Measurements from ENCODE around the gene SMOC2.
"Not testable (repeated sequence)": the region's sequence is repeated elsewhere in the genome, so short reads cannot be mapped to it uniquely, and the experiment has no call there.

The SMOC2 gene

DNA sequence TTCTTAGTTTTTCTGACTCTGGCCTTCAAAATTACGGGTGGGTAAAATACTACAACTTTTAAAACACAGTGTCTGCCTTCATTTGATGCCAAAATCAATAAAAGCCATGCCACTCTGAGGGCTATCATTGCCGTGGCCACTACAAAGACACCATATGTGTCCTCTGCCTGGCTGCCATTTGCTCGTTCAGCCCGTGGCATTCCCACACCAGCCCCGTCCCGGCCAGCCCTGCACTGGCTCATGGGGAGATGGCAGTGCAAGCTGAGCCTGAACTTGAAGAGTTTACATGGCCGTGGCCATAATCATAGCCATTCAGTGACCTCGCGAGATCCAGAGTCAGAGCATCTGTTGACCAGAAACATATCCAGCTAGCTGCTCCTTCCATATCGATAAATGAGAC, 79.2 kb downstream of the SMOC2 start:
- no peak for DNase-seq

DNA sequence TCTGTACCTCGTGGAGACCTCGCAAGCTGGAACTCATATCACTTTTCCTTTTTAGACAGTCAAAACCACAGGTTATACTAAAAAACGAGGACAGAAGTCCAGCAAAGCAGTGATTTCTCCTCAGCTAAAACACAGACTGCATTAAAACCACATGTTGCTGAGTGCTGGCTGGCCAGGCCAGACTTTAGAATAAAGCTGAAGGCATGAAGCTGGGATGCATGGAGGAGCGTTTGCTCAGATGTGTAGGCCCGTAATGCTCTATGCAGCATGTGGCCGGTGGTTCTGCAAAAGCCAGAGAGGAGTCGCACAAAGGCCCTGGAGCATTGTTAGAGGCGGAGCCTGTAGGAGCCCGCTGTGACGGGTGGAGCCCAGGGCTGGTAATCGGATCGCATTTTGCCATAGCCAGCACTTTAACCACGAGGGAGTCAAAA, 83.6 kb downstream of the SMOC2 start:
- DNase-seq = no peak

DNA sequence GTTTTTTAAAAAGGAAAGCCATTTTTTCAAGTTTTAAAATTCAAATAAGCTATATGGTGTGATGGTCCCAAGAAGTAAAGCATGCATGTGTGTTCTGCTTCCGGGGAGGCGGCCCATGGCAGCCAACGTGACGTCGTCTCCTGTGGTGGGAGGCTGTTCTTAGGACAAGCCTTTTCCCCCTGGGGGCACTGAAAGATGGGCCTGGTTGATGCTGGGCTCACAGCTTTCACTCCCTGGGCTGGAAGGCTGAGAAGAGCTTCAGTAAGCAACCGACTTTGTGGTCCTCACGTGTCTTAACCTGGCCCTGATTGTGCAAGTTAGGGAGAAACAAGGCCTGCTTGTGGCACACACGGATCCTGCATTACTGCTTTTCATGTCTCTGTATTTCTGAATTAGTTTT, 84.1 kb downstream of the SMOC2 start:
- no peak for DNase-seq

DNA sequence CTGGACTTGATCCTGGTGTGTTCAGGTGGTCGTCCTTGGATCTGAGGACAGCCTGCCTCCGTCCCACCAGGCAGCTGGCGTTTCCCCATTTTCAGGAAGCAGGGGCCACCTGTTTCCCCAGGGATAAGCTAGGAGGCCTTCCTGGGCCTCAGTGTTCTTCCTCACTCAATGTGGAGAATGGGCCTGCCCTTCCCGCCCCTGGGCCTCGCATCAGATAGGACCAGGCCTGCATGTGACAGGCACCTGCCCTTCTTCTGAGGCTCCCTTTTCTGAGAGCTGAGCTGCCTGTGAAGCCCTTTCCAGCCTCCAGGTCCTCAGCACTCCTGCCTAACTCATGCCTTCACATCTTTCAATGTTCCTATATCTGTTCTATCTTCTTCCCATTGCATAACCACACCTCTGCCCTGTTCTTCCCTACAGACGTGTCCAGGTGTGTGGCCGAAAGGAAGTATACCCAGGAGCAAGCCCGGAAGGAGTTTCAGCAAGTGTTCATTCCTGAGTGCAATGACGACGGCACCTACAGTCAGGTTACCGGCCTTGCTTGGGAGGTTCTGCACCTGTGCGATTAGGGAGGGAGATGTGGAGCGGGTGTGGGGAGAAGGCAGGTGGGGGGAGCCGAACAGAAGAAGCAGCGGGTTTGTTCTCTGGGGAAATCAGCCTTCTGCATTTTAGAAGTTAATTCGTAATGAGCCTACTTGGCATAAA, 85.1 kb downstream of the SMOC2 start:
- no peak for DNase-seq

DNA sequence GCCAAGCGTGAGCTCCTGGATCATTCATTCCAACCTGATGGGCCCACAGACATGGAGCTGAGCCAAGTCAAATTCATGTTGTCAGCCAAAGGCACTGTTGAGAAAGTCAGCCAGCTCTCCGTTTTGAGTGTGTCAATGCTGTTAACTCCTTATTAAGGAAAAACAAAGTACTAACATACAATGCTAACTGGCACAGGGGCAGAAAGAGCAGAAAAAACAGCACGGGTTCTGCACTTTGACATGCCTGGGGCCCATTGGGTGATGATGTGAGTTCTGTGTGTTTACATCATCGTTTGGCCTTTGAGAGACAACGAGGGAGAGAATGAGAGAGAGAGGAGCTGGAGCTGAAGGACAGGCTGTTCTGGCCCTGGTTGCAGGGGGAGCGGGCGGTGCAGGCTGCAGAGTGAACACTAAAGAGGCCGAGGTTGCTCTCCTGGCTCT, 85.9 kb downstream of the SMOC2 start:
- DNase-seq = no peak

DNA sequence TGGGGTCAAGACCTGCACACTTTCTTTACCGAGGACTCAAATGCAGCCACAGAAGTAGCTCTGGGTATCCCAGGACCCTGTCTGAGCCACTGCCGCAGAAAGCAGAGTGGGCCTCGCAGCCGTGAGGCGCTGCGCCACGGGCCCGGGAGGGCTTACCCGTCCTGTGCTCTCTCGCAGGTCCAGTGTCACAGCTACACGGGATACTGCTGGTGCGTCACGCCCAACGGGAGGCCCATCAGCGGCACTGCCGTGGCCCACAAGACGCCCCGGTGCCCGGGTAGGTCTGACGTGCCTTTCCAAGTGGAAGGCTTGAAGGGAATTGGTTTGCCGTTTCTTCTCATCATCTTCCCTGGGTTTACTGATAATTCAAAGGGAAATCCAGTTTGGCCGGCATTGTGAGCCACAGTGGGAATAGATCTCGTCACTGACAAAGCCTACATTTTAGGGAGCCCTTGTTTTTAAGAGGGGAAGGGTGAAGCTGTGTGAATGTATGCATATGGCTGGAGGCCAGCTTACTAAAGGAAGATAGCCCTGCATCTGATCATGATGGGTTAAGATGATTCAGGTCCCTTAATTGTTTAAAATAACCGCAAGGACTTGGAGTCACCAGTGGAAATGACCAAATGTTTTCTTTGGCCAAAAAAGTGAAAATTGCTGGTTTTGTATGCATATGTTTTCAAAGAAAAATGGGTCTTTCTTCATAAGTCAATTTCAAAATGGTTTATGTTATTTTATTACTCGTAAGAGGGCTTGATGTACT, 86.6 kb downstream of the SMOC2 start:
- DNase-seq = no peak

DNA sequence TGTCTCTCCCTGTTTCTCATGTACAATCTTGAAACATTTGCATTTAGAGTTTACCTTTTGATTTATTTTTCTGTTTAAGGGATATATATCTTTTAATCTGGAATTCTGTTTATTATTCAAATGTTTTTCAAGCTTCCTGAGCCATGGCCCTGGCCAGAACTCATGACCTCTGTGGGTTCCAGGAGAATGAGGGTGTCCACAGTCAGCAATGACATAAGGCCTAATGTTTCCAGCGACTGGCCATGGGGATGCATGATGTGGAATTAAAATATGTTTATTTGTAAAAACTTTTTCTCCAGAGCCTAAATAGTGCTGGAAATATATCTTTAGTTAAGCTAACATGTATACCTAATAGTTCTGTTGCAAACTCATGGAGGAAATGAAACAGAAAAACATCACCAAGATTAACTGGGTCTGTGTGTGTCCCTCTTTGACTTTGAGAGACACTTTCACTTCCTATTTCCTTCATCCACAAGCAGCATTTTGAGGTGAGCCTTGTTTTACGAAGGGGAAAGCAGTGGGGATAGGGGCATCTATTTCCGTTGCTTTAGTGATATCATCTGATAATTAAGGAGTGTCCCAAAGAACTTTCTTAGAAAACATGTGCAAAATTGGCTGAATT, 87.6 kb downstream of the SMOC2 start:
- DNase-seq = no peak

DNA sequence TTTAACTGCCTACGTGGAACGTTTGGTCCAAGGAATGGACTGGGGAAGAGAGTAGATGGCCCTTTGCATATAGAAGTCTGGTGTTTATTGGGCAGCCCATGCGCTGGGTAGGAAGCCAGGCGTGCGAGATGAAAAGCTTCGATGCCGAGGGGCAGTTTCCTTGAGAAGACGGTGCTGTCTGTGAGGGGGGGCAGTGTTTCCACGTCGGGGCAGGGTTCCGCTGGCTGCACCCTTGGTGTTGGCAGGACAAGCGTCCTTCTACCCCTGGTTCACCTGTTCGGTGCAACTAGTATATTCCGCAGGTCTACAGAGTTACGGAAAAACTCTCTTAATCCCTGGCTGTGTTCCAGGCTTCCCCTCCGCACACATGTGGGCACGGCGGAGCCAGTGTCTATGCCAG, 88.2 kb downstream of the SMOC2 start:
- DNase-seq = no peak

DNA sequence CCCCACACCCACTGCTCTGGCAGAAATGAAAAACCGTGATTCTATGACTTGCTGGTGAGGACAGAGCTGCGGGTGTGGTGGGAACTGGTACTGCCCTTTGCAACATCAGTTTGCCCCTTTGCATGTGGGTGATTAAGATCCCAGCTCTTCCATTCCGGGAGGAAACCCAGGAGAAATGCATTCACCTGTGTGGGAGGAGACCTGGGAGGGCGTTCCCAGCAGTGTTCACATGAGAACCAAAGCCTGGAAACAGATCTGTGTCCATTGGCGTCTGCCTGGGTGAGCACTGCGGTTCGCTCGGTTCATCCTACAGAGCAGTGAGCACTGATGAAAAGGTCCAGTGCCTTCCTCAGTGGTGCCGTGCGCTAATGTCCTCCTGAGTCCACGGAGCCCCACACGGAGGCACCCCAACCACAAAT, 89.7 kb downstream of the SMOC2 start:
- DNase-seq = no peak

DNA sequence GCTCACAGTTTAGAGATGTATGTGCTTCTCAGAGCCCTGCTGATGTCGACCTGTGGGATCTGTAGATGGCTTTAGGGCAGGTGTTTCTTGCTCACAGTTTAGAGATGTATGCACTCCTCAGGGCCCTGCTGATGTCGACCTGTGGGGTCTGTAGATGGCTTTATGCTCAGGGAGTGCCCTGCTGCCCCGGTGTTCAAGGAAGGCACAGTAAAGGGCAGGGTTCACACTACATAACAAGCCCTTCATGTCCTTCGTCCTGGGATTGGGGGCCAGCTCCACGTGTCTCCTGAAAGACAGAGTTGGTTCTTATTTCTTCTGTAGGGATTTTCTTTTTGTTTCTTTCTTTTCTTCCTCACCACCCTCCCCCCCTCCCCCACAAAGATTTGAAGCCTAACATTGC, 91.1 kb downstream of the SMOC2 start:
- DNase-seq = no peak

DNA sequence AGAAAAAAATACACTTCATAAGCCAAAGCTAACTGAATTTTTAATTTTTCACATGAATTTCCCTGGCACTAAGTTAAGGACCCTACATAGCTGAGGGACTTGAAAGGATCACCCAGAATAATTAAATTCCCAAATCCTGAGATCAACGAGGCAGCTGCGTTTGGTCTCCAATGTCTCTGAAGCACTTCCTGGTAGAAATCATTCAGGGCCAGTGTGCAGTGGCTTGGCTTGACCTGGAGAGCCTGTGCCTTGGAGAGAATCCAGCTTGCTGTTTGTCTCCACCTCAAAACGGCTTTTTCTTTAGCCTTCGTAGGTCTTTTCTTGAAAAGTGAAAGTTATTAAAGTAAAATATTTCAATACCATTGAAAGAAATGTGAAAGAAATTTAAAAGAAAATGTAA, 92.4 kb downstream of the SMOC2 start:
- DNase-seq = no peak

DNA sequence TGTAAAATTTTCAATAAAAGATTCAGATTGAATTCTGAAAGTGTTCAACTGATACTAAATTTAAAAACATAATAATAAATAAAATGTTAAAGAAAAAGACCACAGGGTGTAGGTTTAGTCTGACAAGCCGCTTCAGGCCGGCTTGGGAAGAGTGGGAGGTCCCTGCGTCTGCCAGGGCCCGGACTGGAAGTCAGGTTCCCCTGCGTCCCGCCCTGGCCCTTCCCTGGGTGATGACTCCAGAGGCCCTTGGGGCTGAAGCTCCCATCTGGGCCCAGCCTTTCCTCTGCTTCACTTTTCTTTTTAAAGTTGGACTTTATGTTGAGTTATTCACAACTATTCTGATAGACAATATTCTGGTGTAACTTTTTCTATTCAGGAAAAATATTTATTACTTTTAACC, 93.3 kb downstream of the SMOC2 start:
- no peak for DNase-seq

DNA sequence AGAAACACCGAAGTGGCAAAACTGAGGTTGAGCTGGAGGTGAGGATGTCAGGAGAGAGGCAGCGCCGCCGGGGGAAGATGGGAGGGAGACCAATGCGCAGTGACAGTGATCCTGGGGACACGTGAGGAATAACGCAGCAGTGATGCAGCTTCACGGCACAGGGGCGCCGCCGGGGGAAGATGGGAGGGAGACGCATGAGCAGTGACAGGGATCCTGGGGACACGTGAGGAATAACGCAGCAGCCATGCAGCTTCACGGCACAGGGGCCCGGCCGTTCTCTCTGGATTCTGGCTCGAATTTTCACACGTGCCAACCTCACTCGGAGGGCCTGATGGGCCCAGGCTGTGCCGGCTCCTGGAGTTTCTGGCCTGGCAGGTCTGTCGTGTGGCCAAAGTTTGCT, 94.7 kb downstream of the SMOC2 start:
- no peak for DNase-seq

DNA sequence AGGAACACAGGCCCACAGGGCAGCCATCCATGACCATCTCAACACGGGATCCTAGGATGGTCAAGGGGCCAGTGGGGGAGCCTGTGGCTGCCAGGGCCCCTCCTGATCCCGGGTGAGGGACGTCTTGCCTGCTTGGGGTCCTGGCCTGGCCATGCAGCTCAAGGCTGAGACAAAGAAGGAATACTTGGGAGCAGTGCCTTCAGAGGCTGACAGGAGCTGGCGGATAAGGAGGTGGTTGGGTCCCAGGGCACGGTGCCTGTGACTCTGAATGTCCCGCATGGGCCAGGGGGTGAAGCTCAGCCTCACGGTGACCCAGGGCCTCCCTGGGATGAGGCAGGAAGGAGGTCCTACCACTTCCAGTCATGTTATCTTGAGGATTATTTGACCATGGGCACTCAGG, 95.2 kb downstream of the SMOC2 start:
- no peak for DNase-seq

DNA sequence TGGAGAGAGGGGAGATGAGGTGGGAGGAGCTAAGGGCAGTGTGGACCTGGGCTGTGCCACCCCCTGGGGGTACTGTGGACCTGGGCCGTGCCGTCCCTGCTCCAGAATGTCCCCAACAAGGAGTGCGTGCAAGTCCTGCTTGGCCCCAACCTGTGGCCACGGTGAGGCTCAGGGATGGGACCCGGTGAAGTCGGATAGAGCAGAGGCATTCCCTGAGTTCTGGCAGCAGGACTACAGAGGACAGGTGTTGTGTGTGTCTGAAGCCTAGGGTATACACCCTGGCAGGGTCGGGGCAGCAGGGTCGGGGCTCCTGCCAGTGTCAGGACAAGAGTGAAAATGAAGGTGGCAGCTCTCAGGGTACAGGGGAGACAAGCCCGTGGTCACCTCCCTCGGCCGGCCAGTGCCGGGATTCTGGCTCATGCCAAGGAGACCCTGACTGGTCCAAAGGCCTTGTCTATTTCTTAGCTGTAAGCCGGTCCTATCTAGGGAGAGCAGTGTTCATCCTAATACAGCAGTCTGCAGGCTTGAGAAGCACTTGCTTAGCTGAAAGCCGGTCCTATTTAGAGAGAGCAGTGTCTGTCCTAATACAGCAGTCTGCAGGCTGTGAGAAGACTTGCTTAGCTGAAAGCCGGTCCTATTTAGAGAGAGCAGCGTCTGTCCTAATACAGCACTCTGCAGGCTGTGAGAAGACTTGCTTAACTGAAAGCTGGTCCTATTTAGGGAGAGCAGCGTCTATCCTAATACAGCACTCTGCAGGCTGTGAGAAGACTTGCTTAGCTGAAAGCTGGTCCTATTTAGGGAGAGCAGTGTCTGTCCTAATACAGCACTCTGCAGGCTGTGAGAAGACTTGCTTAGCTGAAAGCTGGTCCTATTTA, 95.9 kb downstream of the SMOC2 start:
- no peak for DNase-seq

DNA sequence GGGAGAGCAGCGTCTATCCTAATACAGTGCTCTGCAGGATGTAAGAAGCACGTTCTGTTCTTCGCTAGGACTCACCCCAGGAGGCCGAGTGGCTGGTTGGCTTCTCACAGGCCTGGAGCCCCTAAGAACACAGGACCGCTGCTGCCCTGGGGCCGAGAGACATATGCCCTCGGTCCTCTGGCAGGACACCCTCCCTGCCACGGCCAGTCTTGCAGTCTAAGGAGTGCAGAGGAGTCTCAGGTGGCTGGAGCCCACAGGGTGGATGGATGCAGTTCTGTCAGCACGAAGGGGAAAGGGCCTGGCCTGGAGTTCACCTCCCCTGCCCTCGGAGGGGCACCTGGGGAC, 96.5 kb downstream of the SMOC2 start:
- no peak for DNase-seq

DNA sequence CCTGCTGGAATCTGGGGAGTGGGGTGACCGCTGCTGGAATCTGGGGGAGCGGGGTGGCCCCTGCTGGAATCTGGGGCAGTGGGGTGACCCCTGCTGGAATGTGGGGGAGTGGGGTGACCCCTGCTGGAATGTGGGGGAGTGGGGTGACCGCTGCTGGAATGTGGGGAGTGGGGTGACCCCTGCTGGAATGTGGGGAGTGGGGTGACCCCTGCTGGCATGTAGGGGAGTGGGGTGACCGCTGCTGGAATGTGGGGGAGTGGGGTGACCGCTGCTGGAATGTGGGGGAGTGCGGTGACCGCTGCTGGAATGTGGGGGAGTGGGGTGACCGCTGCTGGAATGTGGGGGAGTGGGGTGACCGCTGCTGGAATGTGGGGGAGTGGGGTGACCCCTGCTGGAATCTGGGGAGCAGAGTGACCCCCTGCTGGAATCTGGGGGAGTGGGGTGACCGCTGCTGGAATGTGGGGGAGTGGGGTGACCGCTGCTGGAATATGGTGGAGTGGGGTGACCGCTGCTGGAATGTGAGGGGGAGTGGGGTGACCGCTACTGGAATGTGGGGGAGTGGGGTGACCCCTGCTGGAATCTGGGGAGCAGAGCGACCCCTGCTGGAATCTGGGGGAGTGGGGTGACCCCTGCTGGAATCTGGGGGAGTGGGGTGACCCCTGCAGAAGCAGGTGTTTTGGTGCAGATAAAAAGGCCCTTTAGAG, 97.4 kb downstream of the SMOC2 start:
- not testable (repeated sequence) for DNase-seq

DNA sequence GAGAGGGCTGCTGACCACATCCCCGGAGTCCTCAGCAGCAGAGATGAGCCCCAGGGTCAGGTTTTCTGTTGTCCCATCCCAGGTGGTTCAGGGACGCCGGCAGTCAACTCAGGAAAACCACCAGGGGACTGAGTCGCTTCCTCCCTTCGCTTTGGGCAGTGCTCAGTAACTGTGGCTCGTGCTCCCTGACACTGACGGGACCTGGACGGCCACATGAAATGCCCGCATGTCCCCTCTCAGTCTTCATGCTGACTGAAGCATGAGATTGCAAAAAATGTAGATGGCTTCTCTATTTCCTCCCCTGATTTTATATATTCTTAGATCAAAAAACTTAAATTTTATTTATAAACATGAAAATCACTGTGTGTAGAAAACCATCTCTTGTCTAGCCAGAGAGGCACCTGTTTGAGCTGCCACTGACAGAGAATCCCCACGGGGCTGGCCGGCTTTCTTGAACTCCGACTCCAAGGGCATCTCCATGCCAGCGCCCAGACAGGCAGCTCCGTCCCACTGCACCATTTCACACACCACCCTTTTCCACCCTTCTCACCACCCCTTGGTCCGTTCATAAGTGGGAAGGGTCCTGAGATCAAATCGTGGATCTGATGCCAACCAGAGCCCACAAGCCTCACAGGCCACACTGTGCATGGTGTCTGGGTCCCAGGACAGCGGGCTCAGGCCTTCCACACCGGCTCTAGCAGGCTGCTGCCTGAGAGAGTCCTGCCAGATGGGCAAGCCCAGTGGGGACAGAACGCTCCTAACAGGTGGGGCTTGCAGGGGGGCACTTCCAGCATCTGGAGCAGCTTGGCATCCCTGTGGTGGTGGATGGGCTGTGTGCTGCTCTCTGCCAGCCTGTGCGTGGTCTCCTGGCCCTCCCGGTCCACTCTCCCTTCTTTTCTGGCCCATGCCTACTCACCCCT, 98.2 kb downstream of the SMOC2 start:
- DNase-seq = no peak

DNA sequence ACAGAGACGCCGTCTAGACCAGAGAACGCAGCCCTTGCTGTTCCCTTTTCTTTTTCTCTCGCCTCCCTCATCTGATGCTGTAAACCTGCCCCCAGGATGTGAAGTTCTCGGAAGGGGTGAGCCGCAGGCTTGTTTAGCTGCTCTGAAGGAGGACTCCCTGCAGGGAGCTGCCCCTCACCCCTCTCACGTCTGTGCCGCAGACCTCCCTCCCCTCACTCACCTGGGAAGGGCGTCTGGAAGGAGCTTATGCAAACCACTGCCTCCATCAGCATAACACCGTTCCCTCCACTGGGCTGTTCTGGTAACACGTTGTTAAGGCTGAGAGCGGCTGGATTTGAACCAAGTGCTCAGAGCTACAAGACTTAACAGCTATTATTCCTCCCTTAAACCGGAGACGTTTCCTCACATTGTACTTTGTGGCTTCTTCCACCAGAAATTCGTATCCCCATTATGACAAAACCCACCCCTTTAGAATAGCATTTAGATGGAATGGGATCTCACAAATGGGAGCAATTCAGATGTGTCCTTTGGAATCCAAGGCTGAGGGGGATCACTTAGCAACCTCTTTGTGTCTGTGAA, 99.8 kb downstream of the SMOC2 start:
- DNase-seq = no peak

DNA sequence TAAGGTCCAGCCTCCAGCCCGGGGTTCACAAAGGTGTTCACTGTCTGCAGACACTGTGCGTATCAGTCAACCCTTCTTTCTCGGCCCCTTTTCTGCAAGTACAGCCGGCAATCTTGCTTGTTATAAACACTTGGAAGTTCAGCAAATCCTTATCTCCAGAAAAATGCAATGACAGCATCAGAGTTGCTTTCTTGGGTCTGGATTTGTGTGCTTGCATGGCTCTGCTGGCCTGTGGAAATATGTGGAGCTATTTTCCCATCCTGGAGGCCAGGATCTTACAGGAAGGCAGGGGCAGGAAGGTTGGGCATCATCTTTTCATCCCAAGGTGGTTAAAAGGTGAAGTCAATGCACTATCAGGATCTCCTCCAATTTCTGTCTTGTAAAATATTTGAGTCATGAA, 100.3 kb downstream of the SMOC2 start:
- DNase-seq = no peak

DNA sequence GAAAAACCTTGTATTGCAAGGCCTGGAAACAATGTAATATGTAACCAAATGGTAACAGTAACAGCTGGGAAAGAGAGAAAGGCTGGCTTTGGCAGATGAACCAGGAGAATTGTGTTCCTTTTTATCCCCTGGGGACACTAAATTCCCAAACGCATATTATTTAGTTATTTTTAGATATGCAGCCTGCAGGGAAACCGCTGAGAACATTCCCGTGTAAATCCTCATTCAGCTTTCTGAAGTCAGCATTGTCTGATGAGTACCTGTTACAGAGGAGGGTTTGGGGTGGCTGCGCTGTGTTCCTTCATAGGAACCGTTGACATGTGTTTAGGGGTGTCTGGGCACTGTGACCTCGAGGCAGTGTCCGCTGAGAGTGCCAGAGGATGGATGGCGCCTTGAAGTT, 101.3 kb downstream of the SMOC2 start:
- no peak for DNase-seq

All from central memory CD4-positive, alpha-beta T cell (primary cell).